Measurements from ENCODE around the gene CDK19.

- TF ChIP-seq CTCF (IDR thresholded peaks at IDR 0.05) (no peak), POLR2A (IDR thresholded peaks at IDR 0.05) (no peak)
These were observed 41.0 kb upstream of the CDK19 start for GRCh38 chr6:110856296-110856695.

Data from right lobe of liver (tissue), 4 donors.